Mononuclear cell (primary cell): Measurements from ENCODE around the gene OR1C1. TPM values are rescaled to one million over a fixed set of nuclear protein-coding genes. Genes with fewer than 3 reads are reported as not detected.
"Not testable (repeated sequence)": the region's sequence is repeated elsewhere in the genome, so short reads cannot be mapped to it uniquely, and the experiment has no call there.

Experiments
- H3K27me3 ChIP-seq: 2 replicates; pipeline ENCODE4 v1.6.0; 2011; ENCODE audit warnings: low read length, control low read depth; ENCODE audit not compliant: insufficient read depth
- H3K4me1 ChIP-seq: 2 replicates; pipeline ENCODE4 v1.5.1; 2011; ENCODE audit warnings: mild to moderate bottlenecking, low read length, control low read depth; ENCODE audit not compliant: insufficient read depth
- H3K4me3 ChIP-seq: 2 replicates; pipeline ENCODE4 v1.5.1; 2011; ENCODE audit warnings: mild to moderate bottlenecking, low read length, moderate library complexity
- H3K9me3 ChIP-seq: 2 replicates; pipeline ENCODE4 v1.5.1; 2011; ENCODE audit warnings: low read depth, mild to moderate bottlenecking, control low read depth, low read length
- total RNA-seq: library from RNA; depleted of rRNA; stranded (reverse); fragments of >200 nt; gene quantifications from one replicate; pipeline ENCODE4 v1.2.3, GENCODE V29; 2012

OR1C1 gene
- not detected for total RNA-seq

GRCh38 chr1:247760456-247760855 is at the start of gene OR1C1:
Gene OR1C1, minus strand, starts transcription at chr1:247760556. Its CDS starts 2,150 bp downstream, at chr1:247758406.
- H3K27me3 ChIP-seq = no peaks in the 10 kb centered on the region
- H3K4me3 ChIP-seq = no peak within 1 kb of the TSS
- H3K9me3 ChIP-seq = no peaks in the 10 kb centered on the region
- H3K4me1 ChIP-seq = no peaks in the 10 kb centered on the region

- Histone ChIP-seq H3K9me3 (no peaks in the 10 kb centered on the region), H3K4me3 (no peak overlapping the region), H3K4me1 (no peaks in the 10 kb centered on the region), H3K27me3 (no peaks in the 10 kb centered on the region)
Observed at GRCh38 chr1:247797518-247797917, 37.2 kb upstream of the OR1C1 start.

- H3K4me1 ChIP-seq = no peaks in the 10 kb centered on the region
- H3K27me3 ChIP-seq = no peaks in the 10 kb centered on the region
- H3K4me3 ChIP-seq = no peak overlapping the region
- no peaks in the 10 kb centered on the region for H3K9me3 ChIP-seq
Observed at GRCh38 chr1:247769603-247770002, 9.2 kb upstream of the OR1C1 start.

- H3K4me3 ChIP-seq, H3K4me1 ChIP-seq, H3K9me3 ChIP-seq, H3K27me3 ChIP-seq: not testable (repeated sequence)
Observed at GRCh38 chr1:247754311-247754710, 6.0 kb downstream of the OR1C1 start.

GRCh38 chr1:247749870-247750269 is 10.5 kb downstream of the OR1C1 start:
- Histone ChIP-seq H3K4me3 (no peak overlapping the region), H3K4me1 (no peaks in the 10 kb centered on the region), H3K27me3 (no peaks in the 10 kb centered on the region), H3K9me3 (no peaks in the 10 kb centered on the region)

GRCh38 chr1:247748041-247748440 is 12.3 kb downstream of the OR1C1 start, which contains the start of gene OR14A2:
Gene OR14A2, minus strand, starts transcription at chr1:247748141.
- H3K27me3 ChIP-seq = no peaks in the 10 kb centered on the region

GRCh38 chr1:247747616-247748015 is 12.7 kb downstream of the OR1C1 start:
- H3K9me3 ChIP-seq = no peaks in the 10 kb centered on the region
- no peaks in the 10 kb centered on the region for H3K27me3 ChIP-seq
- no peak overlapping the region for H3K4me3 ChIP-seq
- no peaks in the 10 kb centered on the region for H3K4me1 ChIP-seq

More at GRCh38 chr1:247748041-247748440, 12.3 kb downstream of the OR1C1 start, which contains the start of gene OR14A2:
- no peaks in the 10 kb centered on the region for H3K9me3 ChIP-seq
- no peak within 1 kb of the TSS for H3K4me3 ChIP-seq
- no peaks in the 10 kb centered on the region for H3K4me1 ChIP-seq

GRCh38 chr1:247746391-247746935 is 13.9 kb downstream of the OR1C1 start:
- H3K27me3 ChIP-seq = no peaks in the 10 kb centered on the region
- H3K4me3 ChIP-seq = no peak overlapping the region
- H3K4me1 ChIP-seq = no peaks in the 10 kb centered on the region
- no peaks in the 10 kb centered on the region for H3K9me3 ChIP-seq

GRCh38 chr1:247742215-247742760 is 18.1 kb downstream of the OR1C1 start:
- not testable (repeated sequence) for H3K27me3 ChIP-seq, H3K4me1 ChIP-seq, H3K4me3 ChIP-seq, H3K9me3 ChIP-seq

- Histone ChIP-seq H3K4me3 (no peak overlapping the region), H3K27me3 (no peaks in the 10 kb centered on the region), H3K4me1 (no peaks in the 10 kb centered on the region), H3K9me3 (no peaks in the 10 kb centered on the region)
Observed at GRCh38 chr1:247741756-247742155, 18.6 kb downstream of the OR1C1 start.

GRCh38 chr1:247740721-247741120 is 19.6 kb downstream of the OR1C1 start:
- H3K9me3 ChIP-seq = no peaks in the 10 kb centered on the region
- H3K4me3 ChIP-seq = no peak overlapping the region
- H3K27me3 ChIP-seq = no peaks in the 10 kb centered on the region

GRCh38 chr1:247738315-247738714 is 22.0 kb downstream of the OR1C1 start, which contains the start of gene OR14K1:
Gene OR14K1, plus strand, starts transcription at chr1:247738615. Its CDS starts 0 bp downstream, at chr1:247738615.
- Histone ChIP-seq H3K4me3 (no peak within 1 kb of the TSS), H3K4me1 (no peaks in the 10 kb centered on the region), H3K27me3 (no peaks in the 10 kb centered on the region), H3K9me3 (no peaks in the 10 kb centered on the region)

More at GRCh38 chr1:247740721-247741120, 19.6 kb downstream of the OR1C1 start:
- H3K4me1 ChIP-seq = no peaks in the 10 kb centered on the region

- no peak overlapping the region for H3K4me3 ChIP-seq
- H3K4me1 ChIP-seq = no peaks in the 10 kb centered on the region
- no peaks in the 10 kb centered on the region for H3K27me3 ChIP-seq
- peaks cover 9% of the 10 kb centered on the region for H3K9me3 ChIP-seq
Observed at GRCh38 chr1:247721222-247721621, 39.1 kb downstream of the OR1C1 start.

GRCh38 chr1:247716546-247716945 is 43.8 kb downstream of the OR1C1 start, which contains the start of gene OR6F1:
Gene OR6F1, minus strand, starts transcription at chr1:247716646. Its CDS starts 3,891 bp downstream, at chr1:247712755.
- Histone ChIP-seq H3K27me3 (no peaks in the 10 kb centered on the region), H3K4me3 (no peak within 1 kb of the TSS), H3K9me3 (peaks cover 9% of the 10 kb centered on the region), H3K4me1 (no peaks in the 10 kb centered on the region)

GRCh38 chr1:247713753-247714152 is 46.6 kb downstream of the OR1C1 start:
- Histone ChIP-seq H3K27me3 (no peaks in the 10 kb centered on the region), H3K9me3 (no peaks in the 10 kb centered on the region), H3K4me3 (no peak overlapping the region), H3K4me1 (no peaks in the 10 kb centered on the region)

- not testable (repeated sequence) for H3K4me1 ChIP-seq, H3K27me3 ChIP-seq, H3K9me3 ChIP-seq, H3K4me3 ChIP-seq
Observed at GRCh38 chr1:247710681-247711080, 49.7 kb downstream of the OR1C1 start.
